ENCODE measurements around the gene CBX2.

DNA sequence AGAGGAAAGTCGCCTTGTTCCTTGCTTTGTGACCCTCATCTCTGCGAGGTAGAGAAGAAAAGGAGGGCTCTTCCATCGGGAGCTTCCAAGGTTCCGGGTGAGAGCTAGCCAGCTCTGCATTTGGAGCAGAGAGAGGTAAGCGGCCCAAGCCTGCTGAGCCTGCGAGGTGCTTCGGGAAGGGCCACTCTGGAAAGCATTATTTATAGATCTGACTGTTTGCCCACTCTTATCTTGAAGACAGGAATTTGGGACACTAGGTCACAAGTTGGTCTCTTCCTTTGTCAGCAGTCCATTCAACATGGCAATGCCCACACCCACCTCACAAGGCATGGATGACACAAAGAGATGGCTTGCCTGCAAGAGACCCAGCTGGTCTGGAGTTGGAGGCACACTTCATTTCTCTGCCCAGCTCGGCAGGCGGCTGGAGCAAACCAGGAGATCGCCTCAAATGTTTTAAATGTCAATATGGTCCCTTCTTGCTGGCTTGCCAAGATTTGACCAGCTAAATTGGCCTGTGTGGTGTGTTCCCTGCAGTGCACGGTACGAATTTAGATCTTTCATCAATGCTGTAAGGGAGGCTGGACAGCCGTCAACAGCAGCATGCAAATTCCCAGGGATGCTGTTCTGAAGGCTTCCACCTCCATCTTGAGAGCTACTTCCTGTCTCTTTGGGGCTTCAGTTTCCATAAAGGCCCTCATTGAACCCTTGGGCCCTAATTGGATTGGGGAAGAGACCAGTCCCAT, 41.8 kb downstream of the CBX2 start:
- TF ChIP-seq, protein P1, sequence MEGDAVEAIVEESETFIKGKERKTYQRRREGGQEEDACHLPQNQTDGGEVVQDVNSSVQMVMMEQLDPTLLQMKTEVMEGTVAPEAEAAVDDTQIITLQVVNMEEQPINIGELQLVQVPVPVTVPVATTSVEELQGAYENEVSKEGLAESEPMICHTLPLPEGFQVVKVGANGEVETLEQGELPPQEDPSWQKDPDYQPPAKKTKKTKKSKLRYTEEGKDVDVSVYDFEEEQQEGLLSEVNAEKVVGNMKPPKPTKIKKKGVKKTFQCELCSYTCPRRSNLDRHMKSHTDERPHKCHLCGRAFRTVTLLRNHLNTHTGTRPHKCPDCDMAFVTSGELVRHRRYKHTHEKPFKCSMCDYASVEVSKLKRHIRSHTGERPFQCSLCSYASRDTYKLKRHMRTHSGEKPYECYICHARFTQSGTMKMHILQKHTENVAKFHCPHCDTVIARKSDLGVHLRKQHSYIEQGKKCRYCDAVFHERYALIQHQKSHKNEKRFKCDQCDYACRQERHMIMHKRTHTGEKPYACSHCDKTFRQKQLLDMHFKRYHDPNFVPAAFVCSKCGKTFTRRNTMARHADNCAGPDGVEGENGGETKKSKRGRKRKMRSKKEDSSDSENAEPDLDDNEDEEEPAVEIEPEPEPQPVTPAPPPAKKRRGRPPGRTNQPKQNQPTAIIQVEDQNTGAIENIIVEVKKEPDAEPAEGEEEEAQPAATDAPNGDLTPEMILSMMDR (IDR thresholded peaks at IDR 0.05; ENCODE audit: low read depth, low read length), result no peak
- TF ChIP-seq EZH2phosphoT487 (IDR thresholded peaks at IDR 0.05; ENCODE audit: low read depth), result no peak

Data from OCI-LY3 (cell line).